Endothelial cell of umbilical vein (primary cell): Measurements from ENCODE around the gene LDLRAD4. TPM values are rescaled to one million over a fixed set of nuclear protein-coding genes. Genes with fewer than 3 reads are reported as not detected.

Source experiments
- BruUV-seq: library from RNA; stranded (reverse); fragments of 400-500 nt; replicated peaks from 2 replicates; lab custom pipeline; 2021; lab: Mats Ljungman, UMichigan
- CTCF ChIA-PET: fragments of 300-600, 350-600 bp; sonication (Branson Sonifier 250); formaldehyde crosslinking; loops from one replicate; lab custom pipeline; 2021; ENCODE audit warnings: antibody characterized with exemption, inconsistent platforms; lab: Charles Lee
- POLR2A ChIA-PET: fragments of 300-600, 350-600 bp; sonication (Branson Sonifier 250); formaldehyde crosslinking; loops from one replicate; lab custom pipeline; 2021; ENCODE audit warnings: antibody characterized with exemption, inconsistent platforms; lab: Charles Lee
- DNase-seq: peaks from one replicate; pipeline ENCODE4 v3.0.0-alpha.2; 2011; ENCODE audit warnings: low read depth, low spot score
- FAIRE-seq: peaks from 2 replicates; lab custom pipeline; 2011; peaks lifted over from hg19 to GRCh38; lab: Jason Lieb, UNC
- H2AFZ ChIP-seq: 2 replicates; pipeline ENCODE4 v1.6.0; 2012; ENCODE audit warnings: low read depth, low read length, control low read depth, inconsistent platforms
- H3K27ac ChIP-seq: 2 replicates; pipeline ENCODE4 v1.5.1; 2011; ENCODE audit warnings: low read depth, mild to moderate bottlenecking, control low read depth, low read length, moderate library complexity; ENCODE audit not compliant: insufficient read depth
- H3K27me3 ChIP-seq, 2 experiments: 2 replicates each; pipeline versions ENCODE4 v1.6.0 to v1.6.1; 2011; ENCODE audit warnings: low read length in 2 of 2, mixed read lengths in 1 of 2; ENCODE audit not compliant: control insufficient read depth in 2 of 2, insufficient read depth in 2 of 2
- H3K36me3 ChIP-seq, 2 experiments: 2 replicates in 1 of 2; 3 replicates in 1 of 2; pipeline ENCODE4 v1.5.1; 2011; ENCODE audit warnings: low read length in 2 of 2, mild to moderate bottlenecking in 1 of 2, moderate library complexity in 1 of 2; ENCODE audit not compliant: control insufficient read depth in 2 of 2, insufficient read depth in 2 of 2; ENCODE audit errors: extremely low read depth in 1 of 2
- H3K4me1 ChIP-seq: 3 replicates; pipeline ENCODE4 v1.5.1; 2011; ENCODE audit warnings: mild to moderate bottlenecking, low read length; ENCODE audit not compliant: control insufficient read depth, insufficient read depth; ENCODE audit errors: extremely low read depth
- H3K4me2 ChIP-seq: 2 replicates; pipeline ENCODE4 v1.6.1; 2011; ENCODE audit warnings: low read length, control low read depth, mixed read lengths; ENCODE audit not compliant: insufficient read depth
- H3K4me3 ChIP-seq, 3 experiments: fragments of 200-600 bp in 1 of 3; sonication (generic), shearing (Covaris generic) in 1 of 3; replicated peaks in 1 of 3; 2 replicates each; pipeline ENCODE4 v1.5.1; 2011 to 2016; ENCODE audit warnings: control low read depth in 3 of 3, low read length in 3 of 3, mild to moderate bottlenecking in 2 of 3, inconsistent platforms in 1 of 3, low read depth in 1 of 3, moderate library complexity in 1 of 3; ENCODE audit not compliant: insufficient read depth in 1 of 3
- H3K79me2 ChIP-seq: 2 replicates; pipeline ENCODE4 v1.6.0; 2012; ENCODE audit warnings: low read length, inconsistent platforms; ENCODE audit not compliant: control insufficient read depth, insufficient read depth
- H3K9ac ChIP-seq: replicated peaks from 2 replicates; pipeline ENCODE3; 2011; ENCODE audit warnings: low read length, control low read depth; ENCODE audit not compliant: insufficient read depth; ENCODE audit errors: extremely low read depth
- H3K9me1 ChIP-seq: replicated peaks from 3 replicates; pipeline ENCODE4 v1.6.0; 2011; ENCODE audit warnings: mild to moderate bottlenecking, low read length; ENCODE audit not compliant: control insufficient read depth, insufficient read depth; ENCODE audit errors: extremely low read depth
- H3K9me3 ChIP-seq: replicated peaks from 2 replicates; pipeline ENCODE4 v1.5.1; 2012; ENCODE audit warnings: low read length, inconsistent platforms; ENCODE audit not compliant: control insufficient read depth, insufficient read depth
- H4K20me1 ChIP-seq: replicated peaks from 2 replicates; pipeline ENCODE3; 2011; ENCODE audit warnings: mild to moderate bottlenecking, low read length; ENCODE audit not compliant: control insufficient read depth, insufficient read depth; ENCODE audit errors: extremely low read depth
- EZH2 ChIP-seq: IDR thresholded peaks from 2 replicates; pipeline ENCODE4 v1.6.1; 2012; ENCODE audit warnings: borderline replicate concordance, low read depth, mild to moderate bottlenecking, moderate library complexity, low read length, inconsistent platforms; ENCODE audit not compliant: severe bottlenecking
- FOS ChIP-seq: IDR thresholded peaks from 2 replicates; pipeline ENCODE4 v1.6.1; 2011; ENCODE audit warnings: mild to moderate bottlenecking, low read length, moderate library complexity, borderline replicate concordance; ENCODE audit not compliant: insufficient read depth
- GATA2 ChIP-seq: IDR thresholded peaks from 2 replicates; pipeline ENCODE4 v1.7.0; 2011; ENCODE audit warnings: low read depth, mild to moderate bottlenecking, moderate library complexity, mixed read lengths, low read length; ENCODE audit not compliant: insufficient read length, insufficient read depth
- JUN ChIP-seq: IDR thresholded peaks from 2 replicates; pipeline ENCODE4 v1.6.1; 2011; ENCODE audit warnings: borderline replicate concordance, low read depth; ENCODE audit not compliant: insufficient read length, insufficient read depth
- MAX ChIP-seq: IDR thresholded peaks from 2 replicates; pipeline ENCODE4 v1.6.1; 2011; ENCODE audit not compliant: insufficient read depth, insufficient read length
- MYC ChIP-seq: IDR thresholded peaks from one replicate; pipeline ENCODE4 v1.6.1; 2011; ENCODE audit warnings: mild to moderate bottlenecking, low read depth, low read length
- POLR2A ChIP-seq: IDR thresholded peaks from 2 replicates; pipeline ENCODE4 v1.6.1; 2012; ENCODE audit warnings: low read depth, mild to moderate bottlenecking, control low read depth, low read length
- POLR2AphosphoS5 ChIP-seq: IDR thresholded peaks from 2 replicates; pipeline ENCODE4 v1.6.1; 2012; ENCODE audit warnings: low read depth, mild to moderate bottlenecking, control low read depth, low read length, moderate library complexity; ENCODE audit not compliant: insufficient read depth
- dilution Hi-C: fragments of 300-500 bp; cut with MboI; formaldehyde crosslinking; loops from one replicate; pipeline ENCODE4 v1.15.0; 2019; ENCODE audit warnings: low sequenced_read_pairs; ENCODE audit not compliant: extremely low pct_ligation_motif_present
- intact Hi-C: fragments of 100-400 bp; cut with micrococcal nuclease; formaldehyde crosslinking; loops from one replicate; pipeline ENCODE4 v1.10.0; 2022
- polyA plus RNA-seq, 4 experiments: library from polyadenylated mRNA; depleted of rRNA in 3 of 4; stranded (reverse) in 3 of 4; unstranded in 1 of 4; fragments of >200 nt; gene quantifications; 2 replicates each; pipeline versions ENCODE4 v1.2.1 to v1.2.3, GENCODE V29; 2011 to 2012; ENCODE audit warnings: missing spikeins in 1 of 4
- total RNA-seq: library from RNA; stranded (reverse); gene quantifications from 2 replicates; pipeline ENCODE4 v1.2.3, GENCODE V29; 2021
- TF ChIP-seq, protein P1 (sequence below), 2 donors: IDR thresholded peaks; 1 replicate in 1 of 2; 2 replicates in 1 of 2; pipeline ENCODE4 v1.5.1; 2011; ENCODE audit warnings: low read length in 2 of 2, mild to moderate bottlenecking in 2 of 2, moderate library complexity in 2 of 2, control low read depth in 1 of 2, inconsistent platforms in 1 of 2, low read depth in 1 of 2; ENCODE audit not compliant: insufficient read depth in 1 of 2; ENCODE audit errors: extremely low read depth in 1 of 2

The LDLRAD4 gene
- total and polyA plus RNA-seq, 2 donors (not counting 3 experiments of a cell fraction or from before 2014, with no cell fraction given): 5.2 to 6.5 TPM

DNA sequence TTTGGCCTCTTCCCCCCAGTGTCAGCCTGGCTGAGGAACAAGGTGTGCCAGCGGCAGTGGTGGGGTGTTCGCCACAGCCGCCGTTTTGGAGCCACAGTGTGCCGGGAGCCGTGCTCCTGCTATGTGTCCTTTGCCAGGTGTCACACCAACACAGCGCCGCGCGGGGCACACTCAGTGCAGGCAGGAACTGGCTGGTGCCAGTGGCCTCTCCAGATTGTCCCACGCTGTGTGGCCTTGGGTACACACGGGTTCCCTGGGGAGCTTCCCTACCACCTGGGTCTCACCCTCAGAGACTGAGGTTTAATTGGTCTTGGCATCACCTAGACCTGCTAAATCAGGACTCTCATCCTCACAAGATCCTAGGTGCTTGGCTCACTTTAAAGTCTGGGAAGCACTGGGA is 171.6 kb downstream of the LDLRAD4 start:
- no peaks in the 10 kb centered on the region for H3K9me1 ChIP-seq
- H3K27ac ChIP-seq: no peak overlapping the region
- H3K36me3 ChIP-seq: no peaks in the 10 kb centered on the region
- POLR2A ChIA-PET: no interaction called here
- no peaks in the 10 kb centered on the region for H3K4me1 ChIP-seq
- FAIRE-seq (no peak), DNase-seq (no peak)
- H2AFZ ChIP-seq: no peak overlapping the region
- no peak for TF ChIP-seq POLR2AphosphoS5
- TF ChIP-seq EZH2: no peak
- TF ChIP-seq POLR2A: no peak
- TF ChIP-seq, protein P1, sequence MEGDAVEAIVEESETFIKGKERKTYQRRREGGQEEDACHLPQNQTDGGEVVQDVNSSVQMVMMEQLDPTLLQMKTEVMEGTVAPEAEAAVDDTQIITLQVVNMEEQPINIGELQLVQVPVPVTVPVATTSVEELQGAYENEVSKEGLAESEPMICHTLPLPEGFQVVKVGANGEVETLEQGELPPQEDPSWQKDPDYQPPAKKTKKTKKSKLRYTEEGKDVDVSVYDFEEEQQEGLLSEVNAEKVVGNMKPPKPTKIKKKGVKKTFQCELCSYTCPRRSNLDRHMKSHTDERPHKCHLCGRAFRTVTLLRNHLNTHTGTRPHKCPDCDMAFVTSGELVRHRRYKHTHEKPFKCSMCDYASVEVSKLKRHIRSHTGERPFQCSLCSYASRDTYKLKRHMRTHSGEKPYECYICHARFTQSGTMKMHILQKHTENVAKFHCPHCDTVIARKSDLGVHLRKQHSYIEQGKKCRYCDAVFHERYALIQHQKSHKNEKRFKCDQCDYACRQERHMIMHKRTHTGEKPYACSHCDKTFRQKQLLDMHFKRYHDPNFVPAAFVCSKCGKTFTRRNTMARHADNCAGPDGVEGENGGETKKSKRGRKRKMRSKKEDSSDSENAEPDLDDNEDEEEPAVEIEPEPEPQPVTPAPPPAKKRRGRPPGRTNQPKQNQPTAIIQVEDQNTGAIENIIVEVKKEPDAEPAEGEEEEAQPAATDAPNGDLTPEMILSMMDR (IDR thresholded peaks at IDR 0.05; ENCODE audit: extremely low read depth in 1 of 2, insufficient read depth in 1 of 2, low read depth in 1 of 2, low read length in 2 of 2): no peak
- no peak for TF ChIP-seq FOS
- no peak for TF ChIP-seq MYC
- TF ChIP-seq GATA2: no peak
- no peak for TF ChIP-seq JUN
- no peak for TF ChIP-seq MAX
- intact Hi-C loops: no loop called here
- CTCF ChIA-PET: interaction anchor here (1.5 to 1.7 kb wide), 2 partner anchors 19 to 111 kb away, joined by 3 to 5 read pairs; no protein-coding TSS in a partner anchor
- H3K9ac ChIP-seq: no peak overlapping the region
- H3K27me3 ChIP-seq: peaks cover 2 to 3% of the 10 kb centered on the region in 2 experiments
- H4K20me1 ChIP-seq: no peaks in the 10 kb centered on the region
- no peaks in the 10 kb centered on the region for H3K79me2 ChIP-seq
- H3K4me2 ChIP-seq: no peak overlapping the region
- BruUV-seq: no TSS peak
- dilution Hi-C loops: no loop called here
- H3K4me3 ChIP-seq: no peak overlapping the region
- H3K9me3 ChIP-seq: no peaks in the 10 kb centered on the region
